Measurements from ENCODE around the gene SEMA3G. TPM values are rescaled to one million over a fixed set of nuclear protein-coding genes. Genes with fewer than 3 reads are reported as not detected.

The SEMA3G gene
- total RNA-seq, 4 donors from 2014 or later = 6.7 to 33.9 (median 20.3) TPM

DNA sequence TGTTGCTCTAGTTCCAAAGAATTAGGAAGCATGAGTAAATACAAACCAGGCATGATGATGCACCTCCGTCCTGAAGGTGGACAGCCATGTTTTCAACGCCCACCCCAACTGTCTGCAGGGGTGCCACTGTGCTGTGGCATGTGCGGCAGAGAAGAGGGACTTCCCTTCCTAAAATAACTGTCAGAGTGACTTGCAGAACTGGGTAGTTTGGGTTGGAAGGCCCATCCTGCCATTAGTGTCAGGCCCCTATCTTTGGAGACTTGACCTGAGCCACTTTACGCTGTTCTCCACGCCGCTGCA is 32.8 kb upstream of the SEMA3G start:
- Histone ChIP-seq H3K4me1 (peaks cover 0 to 4% (median 0%) of the 10 kb centered on the region in 3 donors), H3K36me3 (peaks cover 0 to 100% of the 10 kb centered on the region in 2 donors), H3K4me3 (no peak overlapping the region), H3K9me3 (no peaks in the 10 kb centered on the region), H3K27me3 (no peaks in the 10 kb centered on the region), H3K27ac (no peak overlapping the region)
- TF ChIP-seq, protein P1, sequence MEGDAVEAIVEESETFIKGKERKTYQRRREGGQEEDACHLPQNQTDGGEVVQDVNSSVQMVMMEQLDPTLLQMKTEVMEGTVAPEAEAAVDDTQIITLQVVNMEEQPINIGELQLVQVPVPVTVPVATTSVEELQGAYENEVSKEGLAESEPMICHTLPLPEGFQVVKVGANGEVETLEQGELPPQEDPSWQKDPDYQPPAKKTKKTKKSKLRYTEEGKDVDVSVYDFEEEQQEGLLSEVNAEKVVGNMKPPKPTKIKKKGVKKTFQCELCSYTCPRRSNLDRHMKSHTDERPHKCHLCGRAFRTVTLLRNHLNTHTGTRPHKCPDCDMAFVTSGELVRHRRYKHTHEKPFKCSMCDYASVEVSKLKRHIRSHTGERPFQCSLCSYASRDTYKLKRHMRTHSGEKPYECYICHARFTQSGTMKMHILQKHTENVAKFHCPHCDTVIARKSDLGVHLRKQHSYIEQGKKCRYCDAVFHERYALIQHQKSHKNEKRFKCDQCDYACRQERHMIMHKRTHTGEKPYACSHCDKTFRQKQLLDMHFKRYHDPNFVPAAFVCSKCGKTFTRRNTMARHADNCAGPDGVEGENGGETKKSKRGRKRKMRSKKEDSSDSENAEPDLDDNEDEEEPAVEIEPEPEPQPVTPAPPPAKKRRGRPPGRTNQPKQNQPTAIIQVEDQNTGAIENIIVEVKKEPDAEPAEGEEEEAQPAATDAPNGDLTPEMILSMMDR (IDR thresholded peaks at IDR 0.05) = no peak
- TF ChIP-seq EP300 (IDR thresholded peaks at IDR 0.05) (no peak), POLR2A (IDR thresholded peaks at IDR 0.05) (no peak), POLR2AphosphoS5 (IDR thresholded peaks at IDR 0.05) (no peak)
- WGBS, 2 donors (ENCODE audit: low coverage in 1 of 2) = 88% methylated on average over 3 of the region's 6 CpGs; no CpG with 5 or more reads in 1 of the 2 donors
- no peak for ATAC-seq

GRCh38 chr3:52477076-52477795 is 32.3 kb upstream of the SEMA3G start:
- Histone ChIP-seq H3K27me3 (no peaks in the 10 kb centered on the region), H3K27ac (no peak overlapping the region), H3K4me1 (peaks cover 0 to 4% (median 0%) of the 10 kb centered on the region in 3 donors), H3K4me3 (no peak overlapping the region), H3K9me3 (no peaks in the 10 kb centered on the region), H3K36me3 (peaks cover 0 to 100% of the 10 kb centered on the region in 2 donors)
- 85 to 96% methylated on average over 3 to 9 of the region's 16 CpGs for WGBS, 2 donors (ENCODE audit: low coverage in 1 of 2)
- TF ChIP-seq EP300 (IDR thresholded peaks at IDR 0.05) = no peak
- TF ChIP-seq, protein P1 (IDR thresholded peaks at IDR 0.05) = no peak
- TF ChIP-seq POLR2A (IDR thresholded peaks at IDR 0.05) = no peak
- no peak for TF ChIP-seq POLR2AphosphoS5 (IDR thresholded peaks at IDR 0.05)
- no peak for ATAC-seq

- H3K27ac ChIP-seq = peak overlapping the region in 2 of 4 donors; percentile 24 to 42
- ATAC-seq = no peak
- peaks cover 0 to 79% of the 10 kb centered on the region in 2 donors for H3K36me3 ChIP-seq
- H3K4me3 ChIP-seq = no peak overlapping the region
- WGBS, 2 donors (ENCODE audit: low coverage in 1 of 2) = 91 to 100% methylated on average over 2 to 4 of the region's 5 CpGs
- H3K9me3 ChIP-seq = no peaks in the 10 kb centered on the region
- no peaks in the 10 kb centered on the region for H3K27me3 ChIP-seq
- TF ChIP-seq POLR2AphosphoS5 (IDR thresholded peaks at IDR 0.05) (no peak), EP300 (IDR thresholded peaks at IDR 0.05) (no peak), POLR2A (IDR thresholded peaks at IDR 0.05) (no peak)
- TF ChIP-seq, protein P1 (IDR thresholded peaks at IDR 0.05) = no peak
- peaks cover 0 to 42% (median 10%) of the 10 kb centered on the region in 3 donors for H3K4me1 ChIP-seq
Measured at GRCh38 chr3:52473026-52473425, 28.1 kb upstream of the SEMA3G start.

DNA sequence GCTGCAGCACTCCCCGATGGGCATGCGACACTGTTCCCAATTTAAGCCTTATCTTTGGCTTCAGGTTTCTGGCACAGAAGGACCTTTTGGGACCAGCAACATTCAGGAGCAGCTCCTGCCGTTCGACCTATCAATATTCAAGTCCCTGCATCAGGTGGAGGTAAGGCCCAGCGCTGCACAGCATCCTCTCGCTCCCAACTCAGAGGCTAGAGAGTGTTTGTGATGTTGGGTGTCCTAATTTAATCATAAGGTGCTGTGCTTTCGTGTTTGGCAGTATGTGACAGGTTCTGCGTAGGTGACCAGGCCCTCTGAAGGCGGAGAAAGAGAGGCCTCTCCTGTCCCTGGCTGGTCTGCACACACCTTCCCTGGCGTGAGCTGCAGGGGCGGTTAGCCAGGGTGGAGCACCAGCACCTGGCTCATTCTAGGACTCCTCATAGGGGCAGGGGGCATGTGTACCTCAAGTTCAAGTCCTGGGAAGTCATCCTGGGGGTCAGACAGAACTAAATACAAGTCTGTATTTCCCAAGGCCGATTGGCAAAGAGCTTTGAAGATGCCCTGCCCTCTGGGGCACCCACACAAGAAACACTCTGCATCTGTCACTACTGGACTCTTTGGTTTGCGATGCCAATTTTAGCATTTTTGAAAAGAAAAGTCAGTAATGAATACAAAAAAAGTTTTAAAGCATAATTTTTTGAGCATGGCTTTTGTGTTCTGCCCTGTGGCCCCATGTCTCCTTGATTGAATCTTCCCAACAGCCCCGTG is 27.5 kb upstream of the SEMA3G start:
- ATAC-seq = no peak
- peak overlapping the region in 1 of 4 donors; percentile 31 for H3K27ac ChIP-seq
- 74 to 88% methylated on average over 4 to 8 of the region's 14 CpGs for WGBS, 2 donors (ENCODE audit: low coverage in 1 of 2)

More for the DNA sequence above, 27.5 kb upstream of the SEMA3G start:
- TF ChIP-seq, protein P1 (IDR thresholded peaks at IDR 0.05) = no peak
- TF ChIP-seq POLR2A (IDR thresholded peaks at IDR 0.05) (no peak), POLR2AphosphoS5 (IDR thresholded peaks at IDR 0.05) (no peak), EP300 (IDR thresholded peaks at IDR 0.05) (no peak)
- Histone ChIP-seq H3K4me3 (no peak overlapping the region), H3K4me1 (peaks cover 0 to 48% (median 11%) of the 10 kb centered on the region in 3 donors), H3K27me3 (no peaks in the 10 kb centered on the region), H3K9me3 (no peaks in the 10 kb centered on the region), H3K36me3 (peaks cover 0 to 74% of the 10 kb centered on the region in 2 donors)

Measured in gastroesophageal sphincter (tissue), 4 donors.